Activated CD4-positive, alpha-beta T cell treated with anti-CD3 and anti-CD28 coated beads, Interleukin-2, amount 50 U/mL, for 48 hours (primary cell): ENCODE results near the gene TMED1.
"Not testable (repeated sequence)": the region's sequence is repeated elsewhere in the genome, so short reads cannot be mapped to it uniquely, and the experiment has no call there.

ENCODE experiments used
- DNase-seq, 2 experiments: peaks; one replicate each; pipeline ENCODE4 v3.0.0-alpha.2; 2020

The TMED1 gene

DNA sequence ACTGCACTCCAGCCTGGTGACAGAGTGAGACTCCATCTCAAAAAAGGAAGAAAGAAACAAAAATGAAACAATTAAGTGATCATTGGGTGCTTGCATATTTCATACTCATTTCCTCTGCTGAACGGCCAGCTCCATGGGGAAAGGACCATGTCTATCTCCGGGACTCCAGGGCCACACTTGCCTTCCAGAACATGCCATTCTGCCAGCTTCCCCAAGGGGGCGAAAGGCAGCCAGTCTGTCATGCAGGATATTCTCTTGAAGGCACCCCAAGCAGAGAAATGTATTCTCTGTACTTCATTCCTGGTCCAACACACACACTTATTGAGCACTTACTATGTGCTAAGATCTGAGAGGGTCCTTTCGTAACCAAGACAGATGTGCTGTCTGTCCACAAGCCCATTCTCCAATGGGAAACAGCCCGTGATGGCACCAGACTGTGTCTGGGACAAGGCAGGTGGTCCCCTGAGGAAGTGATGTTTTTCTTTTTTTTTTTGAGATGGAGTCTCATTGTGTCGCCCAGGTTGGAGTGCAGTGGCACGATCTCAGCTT, 25.2 kb upstream of the TMED1 start:
- DNase-seq: peak; percentile 47 to 53

DNA sequence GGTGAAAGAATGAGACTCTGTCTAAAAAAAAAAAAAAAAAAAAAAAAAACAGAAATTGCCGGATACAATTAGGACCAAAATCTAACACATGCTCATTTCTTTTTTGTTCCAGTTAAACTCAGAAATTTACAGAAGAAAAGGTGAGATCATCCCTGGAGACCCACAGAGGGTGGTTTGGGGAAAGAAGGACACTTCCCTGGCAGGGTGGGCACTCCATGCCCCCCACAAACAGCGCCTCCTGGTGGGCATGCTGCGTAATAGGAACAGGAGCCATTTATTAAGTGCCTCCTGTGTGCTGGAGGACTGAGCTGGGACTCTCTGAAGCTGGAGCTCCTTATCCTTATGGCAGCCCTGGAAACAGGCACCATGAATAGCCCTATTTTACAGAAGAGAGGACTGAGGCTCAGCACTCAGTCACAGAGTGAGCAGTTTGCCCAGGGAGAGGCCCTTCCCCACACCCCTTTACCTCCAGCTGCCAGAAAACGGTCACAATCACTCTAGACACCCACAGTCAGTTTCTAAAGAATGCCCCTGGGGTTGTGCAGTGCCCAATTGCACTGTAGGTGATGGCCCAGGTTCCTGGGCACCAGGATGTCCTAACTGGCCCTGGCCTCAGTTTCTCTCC, 22.3 kb upstream of the TMED1 start:
- DNase-seq: peak; percentile 29 to 31

DNA sequence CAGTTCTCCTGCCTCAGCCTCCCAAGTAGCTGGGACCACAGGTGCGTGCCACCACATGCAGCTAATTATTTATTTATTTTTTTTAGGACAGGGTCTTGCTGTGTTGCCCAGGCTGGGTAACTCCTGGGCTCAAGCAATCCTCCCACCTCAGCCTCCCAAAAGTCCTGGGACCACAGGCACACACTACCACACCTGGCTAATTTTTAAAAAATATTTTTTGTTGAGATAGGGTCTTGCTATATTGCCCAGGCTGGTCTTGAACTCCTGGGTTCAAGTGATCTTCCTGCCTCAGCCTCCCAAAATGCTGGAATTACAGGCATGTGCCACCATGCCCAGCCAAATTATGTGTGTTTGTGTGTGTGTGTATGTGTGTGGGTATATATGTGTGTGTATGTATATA, 20.9 kb upstream of the TMED1 start:
- not testable (repeated sequence) for DNase-seq

DNA sequence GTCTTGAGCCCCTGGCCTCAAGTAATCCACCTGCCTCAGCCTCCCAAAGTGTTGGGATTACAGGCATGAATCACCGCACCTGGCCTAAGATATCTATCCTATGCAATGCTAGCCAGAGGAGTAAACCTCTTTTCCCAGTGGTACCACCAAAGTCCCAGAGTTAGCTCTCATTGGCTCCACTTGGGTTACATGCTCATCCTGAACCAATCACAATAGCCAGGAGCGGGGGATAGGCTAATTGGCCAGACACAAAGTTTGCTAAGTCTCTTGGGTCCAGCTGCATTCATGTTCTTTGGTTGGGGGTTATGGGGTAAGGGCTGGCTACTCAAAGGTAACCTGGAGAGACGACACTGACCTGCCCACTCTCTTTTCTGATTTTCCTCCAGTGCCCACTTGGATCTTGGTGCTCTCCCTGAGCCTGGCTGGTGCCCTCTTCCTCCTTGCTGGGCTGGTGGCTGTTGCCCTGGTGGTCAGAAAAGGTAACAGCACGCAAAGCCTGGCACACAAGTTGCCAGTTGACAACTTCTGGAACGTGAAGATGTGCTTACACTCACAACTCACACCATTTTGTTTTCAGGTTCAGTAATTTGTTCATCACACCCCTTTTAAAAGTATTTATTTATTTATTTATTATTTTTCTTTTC, 20.0 kb upstream of the TMED1 start:
- DNase-seq: peak in 1 of 2 experiments; percentile 44

DNA sequence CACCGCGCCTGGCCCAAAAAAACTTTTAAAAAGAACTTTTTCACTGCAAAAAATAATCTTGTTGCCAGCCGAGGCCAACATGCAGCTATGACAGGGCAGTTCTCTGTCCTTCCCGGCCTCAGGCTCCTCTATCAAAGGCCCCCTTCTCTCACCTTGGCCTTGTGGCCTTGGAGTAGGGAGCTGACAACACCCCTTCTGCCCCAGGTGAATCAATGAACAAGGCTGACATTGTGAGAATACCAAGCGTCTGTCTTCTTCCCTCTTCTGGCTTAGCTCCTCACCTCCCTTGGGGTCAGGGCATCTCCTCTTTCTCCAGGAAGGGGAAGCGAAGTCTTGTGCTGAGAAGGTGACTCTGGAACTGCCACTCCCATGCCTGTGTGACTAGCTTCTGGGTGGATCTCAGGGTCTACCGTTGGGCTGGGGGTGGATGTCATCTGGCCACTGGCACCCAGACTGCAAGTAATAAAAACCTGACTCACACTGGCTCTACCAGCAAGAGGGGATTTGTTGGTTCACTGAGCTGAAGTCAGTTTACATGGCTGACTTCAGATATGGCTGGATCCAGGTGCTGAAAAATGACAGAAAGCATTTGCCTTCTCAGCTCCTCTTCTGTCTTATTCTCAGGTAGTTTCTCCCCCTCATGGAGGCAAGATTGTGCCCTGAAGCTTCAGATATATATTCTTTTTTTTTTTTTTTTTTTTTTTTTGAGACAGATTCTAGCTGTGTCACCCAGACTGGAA, 18.5 kb upstream of the TMED1 start:
- no peak for DNase-seq

- DNase-seq: no peak
Observed at GRCh38 chr19:10852941-10853340, 16.9 kb upstream of the TMED1 start.

- DNase-seq: no peak
Observed at GRCh38 chr19:10852098-10852800, 16.2 kb upstream of the TMED1 start.

DNA sequence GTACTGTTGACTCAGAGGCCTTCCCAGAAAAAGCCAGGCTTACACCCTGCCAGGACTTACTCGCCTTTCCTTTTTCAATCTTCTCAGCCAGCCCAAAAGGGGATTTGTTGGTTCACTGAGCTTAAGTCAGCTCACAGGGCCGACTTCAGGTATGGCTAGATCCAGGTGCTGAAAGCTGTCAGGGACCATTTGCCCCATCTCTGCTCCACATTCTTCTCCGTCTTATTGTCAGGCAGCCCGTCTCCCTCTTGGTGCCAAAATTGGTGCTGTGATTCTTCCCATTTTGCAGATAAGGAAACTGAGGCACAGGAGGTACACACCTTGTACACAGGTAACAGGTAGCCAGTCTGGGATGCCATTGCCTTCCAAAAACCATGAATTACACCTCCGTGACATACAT, 14.6 kb upstream of the TMED1 start:
- no peak for DNase-seq

- DNase-seq: no peak
Observed at GRCh38 chr19:10848230-10848856, 12.3 kb upstream of the TMED1 start, which contains the start of gene C19orf38. Gene C19orf38, plus strand, starts transcription at chr19:10848415. Its CDS starts 94 bp downstream, at chr19:10848509.

GRCh38 chr19:10846500-10847202, 10.6 kb upstream of the TMED1 start:
- DNase-seq: no peak

- DNase-seq: no peak
Observed at GRCh38 chr19:10842788-10843187, 6.8 kb upstream of the TMED1 start.

DNA sequence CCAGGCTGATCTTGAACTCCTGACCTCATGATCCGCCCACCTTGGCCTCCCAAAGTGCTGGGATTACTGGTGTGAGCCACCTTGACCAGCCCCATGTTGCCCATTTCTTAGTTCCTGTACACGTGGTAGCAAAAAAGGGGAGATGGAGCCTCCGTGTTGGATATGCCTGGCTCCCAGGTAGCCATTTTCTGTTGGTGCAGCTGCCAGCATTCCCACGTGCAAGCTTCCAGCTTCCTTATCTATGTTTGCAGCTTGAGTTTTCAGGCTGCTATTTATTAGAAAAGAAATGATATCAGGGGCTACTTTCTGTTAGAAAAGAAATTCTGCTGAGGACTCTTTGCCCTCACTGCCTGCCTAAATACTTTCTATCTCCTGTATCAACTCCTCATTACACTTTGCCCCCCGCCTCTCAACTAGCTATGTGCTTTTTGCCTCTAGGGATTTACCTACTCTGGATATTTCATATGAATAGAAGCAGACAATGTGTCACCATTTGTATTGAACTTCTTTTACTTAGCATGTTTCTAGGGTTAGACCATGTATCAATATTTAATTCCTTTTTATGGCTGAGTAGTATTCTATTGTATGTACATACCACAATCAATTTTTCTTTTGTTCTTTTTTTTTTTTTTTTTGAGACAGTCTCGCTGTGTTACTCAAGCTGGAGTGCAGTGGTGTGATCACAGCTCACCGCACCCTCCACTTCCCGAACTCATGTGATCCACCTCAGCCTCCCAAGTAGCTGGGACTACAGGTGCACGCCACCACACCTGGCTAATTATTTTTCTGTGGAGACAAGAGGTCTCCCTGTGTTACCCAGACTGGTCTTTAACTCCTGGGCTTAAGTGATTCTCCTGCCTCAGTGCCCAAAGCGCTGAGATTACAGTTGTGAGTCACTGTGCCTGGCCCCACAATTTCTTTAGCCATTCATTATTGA, 3.4 kb upstream of the TMED1 start:
- DNase-seq: no peak

DNA sequence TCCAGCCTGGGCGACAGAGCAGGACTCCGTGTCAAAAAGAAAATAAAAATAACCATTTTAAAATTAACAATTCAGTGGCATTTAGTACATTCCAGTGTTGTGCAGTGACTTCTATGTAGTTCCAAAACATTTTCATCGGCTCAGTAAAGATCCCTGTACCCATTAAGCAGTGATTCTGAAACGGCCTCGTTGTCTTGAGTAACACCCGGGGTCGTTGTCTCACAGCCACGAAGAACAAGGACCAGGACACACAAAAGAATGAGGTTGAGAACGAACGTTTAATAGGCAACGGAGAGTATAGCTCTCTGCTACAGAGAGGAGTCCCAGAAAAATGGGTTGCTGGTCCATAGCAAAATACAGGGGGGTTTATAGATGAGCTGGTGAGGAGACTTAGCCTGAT, 2.4 kb upstream of the TMED1 start:
- DNase-seq: no peak

- DNase-seq: not testable (repeated sequence)
Observed at GRCh38 chr19:10837649-10838048, 1.6 kb upstream of the TMED1 start.

DNA sequence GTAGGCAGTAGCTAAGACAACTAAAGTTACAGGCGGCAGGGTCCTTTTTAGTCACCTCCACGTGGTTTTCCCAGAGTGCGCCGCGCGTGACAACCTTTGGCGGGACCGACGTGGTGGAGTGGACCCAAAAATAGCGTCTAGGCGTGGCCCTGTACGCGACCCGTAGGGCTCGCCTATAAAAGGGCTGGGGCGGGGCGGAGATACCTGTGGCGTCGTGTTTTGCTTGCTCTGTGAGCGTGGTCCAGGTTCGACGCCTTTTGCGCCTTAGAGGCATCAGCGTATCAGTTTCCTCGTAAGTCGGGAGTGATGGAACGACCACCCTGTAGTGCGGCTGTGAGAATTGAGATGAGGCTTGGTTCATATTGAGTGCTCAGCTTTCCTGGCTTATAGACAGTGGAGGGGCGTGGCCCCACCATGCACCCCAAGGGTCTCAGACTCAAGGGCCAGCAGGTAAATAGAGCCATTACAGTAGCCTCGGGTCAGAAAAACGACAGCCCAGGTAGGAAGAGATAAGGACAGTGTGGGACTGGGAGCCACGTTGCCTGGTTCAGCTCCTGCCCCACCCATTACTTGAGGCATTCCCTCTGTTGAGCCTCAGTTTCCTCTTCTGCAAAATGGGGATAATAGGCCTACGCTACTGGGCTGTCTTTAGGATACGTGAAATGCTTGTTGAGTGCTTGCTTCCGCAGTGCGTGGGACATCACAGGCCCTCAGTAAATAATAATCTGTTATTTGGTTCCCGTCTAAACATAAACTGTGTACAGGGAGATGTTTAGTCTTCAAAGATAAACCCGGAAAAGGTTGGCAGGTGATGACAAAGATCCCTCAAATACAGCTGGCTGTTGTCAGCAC, 693 bp upstream of the TMED1 start:
- DNase-seq: peak; percentile 83 to 88

- DNase-seq: no peak
Observed at GRCh38 chr19:10835089-10835753, 791 bp downstream of the TMED1 start.

DNA sequence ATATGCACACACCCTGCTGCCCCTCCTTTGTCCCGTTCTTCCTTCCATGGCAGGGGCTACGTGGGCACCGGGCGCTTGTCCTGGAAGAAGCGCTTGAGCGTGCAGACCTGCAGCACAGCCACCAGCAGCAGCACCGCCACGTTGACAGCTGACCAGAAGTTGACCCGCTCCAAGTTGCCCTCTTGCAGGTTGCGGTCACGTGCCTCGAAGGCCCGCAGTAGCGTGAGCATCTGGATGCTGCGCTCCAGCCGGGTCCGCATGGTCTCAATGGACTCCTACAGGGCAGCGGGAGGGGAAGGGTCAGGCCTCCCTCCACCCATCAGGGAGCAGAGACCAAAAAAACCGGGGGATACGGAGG, 3.1 kb downstream of the TMED1 start:
- DNase-seq: no peak

DNA sequence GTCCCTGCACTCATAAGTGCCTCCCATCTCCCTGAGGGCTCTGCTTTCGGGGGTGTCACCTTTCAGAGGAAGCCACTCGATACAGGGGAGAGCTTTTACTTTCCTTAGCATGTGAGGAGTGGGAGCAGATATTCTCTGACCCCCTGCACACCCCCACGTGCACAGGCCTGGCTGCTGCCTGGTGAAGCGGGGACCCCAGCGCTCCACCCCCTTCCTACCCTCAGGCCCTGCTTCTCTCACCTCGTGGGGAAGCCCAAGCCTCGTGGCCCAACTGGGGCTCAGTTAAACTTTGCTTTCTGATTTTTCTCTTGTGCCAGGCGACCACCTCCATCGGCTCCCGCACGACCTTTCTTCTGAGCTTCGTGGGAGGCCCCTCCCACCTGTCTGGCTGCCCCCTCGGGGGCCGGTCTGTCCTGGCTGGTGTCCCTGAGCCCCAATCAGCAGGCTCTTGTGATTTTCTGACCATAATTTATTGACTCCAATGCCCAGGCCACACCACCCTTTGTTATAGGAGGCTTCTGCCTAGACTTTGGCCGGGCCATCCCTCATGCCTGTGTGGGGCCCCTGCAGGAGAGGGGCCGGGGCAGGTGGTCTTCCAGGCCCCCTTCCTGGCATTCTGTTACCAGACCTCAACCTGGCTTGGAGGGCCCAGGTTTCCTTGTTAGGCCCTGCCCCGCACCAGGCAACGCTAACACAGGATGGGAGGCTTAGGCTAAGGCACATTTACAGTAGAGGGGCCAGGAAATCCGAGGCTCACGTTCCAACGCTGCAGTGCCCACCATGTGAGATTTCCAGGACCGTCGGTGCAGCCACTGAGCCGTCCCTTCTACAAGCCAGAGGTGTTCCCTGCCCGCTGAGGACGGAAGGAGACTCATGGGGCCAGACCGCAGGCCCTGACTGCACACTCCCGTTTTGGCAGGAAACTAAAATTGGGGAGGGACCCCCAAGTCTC, 3.7 kb downstream of the TMED1 start:
- DNase-seq: no peak
